ENCODE results near the gene LTK. TPM values are rescaled to one million over a fixed set of nuclear protein-coding genes. Genes with fewer than 3 reads are reported as not detected.

The LTK gene
- total RNA-seq, 1 experiment from 2014 or later = 10.9 TPM

GRCh38 chr15:41562244-41562643 lies 48.6 kb upstream of the LTK start:
- peak overlapping the region; percentile 21 for H3K4me3 Mint-ChIP-seq (ENCODE audit: unreplicated experiment)
- no peak for DNase-seq

GRCh38 chr15:41561777-41562145 lies 48.1 kb upstream of the LTK start:
- ChIA-PET POLR2A (interaction anchor here (0.6 to 1.6 kb wide), 3 partner anchors 24 to 834 kb away, joined by 3 to 5 read pairs (median 5); no protein-coding TSS in a partner anchor), CTCF (interaction anchor here (0.6 to 3.2 kb wide), 6 partner anchors 10 to 98 kb away, joined by 3 to 17 read pairs (median 6); partner anchors contain the start of genes MGA and RPAP1)
- H3K27me3 ChIP-seq (replicated peaks; ENCODE audit: control insufficient read depth, insufficient read depth, low read length) = no peaks in the 10 kb centered on the region
- Mint-ChIP-seq H3K27ac (ENCODE audit: unreplicated experiment) (peak overlapping the region; percentile 78), H3K4me3 (ENCODE audit: unreplicated experiment) (no peak overlapping the region), H3K27me3 (ENCODE audit: insufficient read depth, unreplicated experiment) (no peaks in the 10 kb centered on the region), H3K4me1 (ENCODE audit: low read depth, unreplicated experiment) (peaks cover 43% of the 10 kb centered on the region), H3K9me3 (ENCODE audit: unreplicated experiment) (no peaks in the 10 kb centered on the region), H3K36me3 (ENCODE audit: insufficient read depth, unreplicated experiment) (peaks cover 42% of the 10 kb centered on the region)
- intact Hi-C loops (cut with micrococcal nuclease; ENCODE audit: unreplicated experiment) = no loop called here
- TF ChIP-seq CTCF (IDR thresholded peaks at IDR 0.05; ENCODE audit: insufficient read depth in 1 of 2, low read depth in 1 of 2, low read length in 1 of 2, severe bottlenecking in 1 of 2, unreplicated experiment in 1 of 2) = peak; percentile 32
- BruUV-seq (replicated peaks) = TSS peak; percentile 7
- peaks cover 3% of the 10 kb centered on the region for H3K36me3 ChIP-seq (ENCODE audit: control insufficient read depth, insufficient read depth, low read length)
- no peak overlapping the region for H3K4me3 ChIP-seq (ENCODE audit: low read depth, low read length)
- peaks cover 69% of the 10 kb centered on the region for H3K4me1 ChIP-seq
- no peak for DNase-seq
- H3K9me3 ChIP-seq = no peaks in the 10 kb centered on the region

More at GRCh38 chr15:41562244-41562643, 48.6 kb upstream of the LTK start:
- no peaks in the 10 kb centered on the region for H3K27me3 Mint-ChIP-seq (ENCODE audit: insufficient read depth, unreplicated experiment)
- CTCF ChIA-PET = interaction anchor here (0.6 to 3.2 kb wide), 5 partner anchors 9 to 26 kb away, joined by 3 to 17 read pairs (median 7); partner anchors contain the start of gene RPAP1
- Histone ChIP-seq H3K27me3 (replicated peaks; ENCODE audit: control insufficient read depth, insufficient read depth, low read length) (no peaks in the 10 kb centered on the region), H3K36me3 (ENCODE audit: control insufficient read depth, insufficient read depth, low read length) (peaks cover 3% of the 10 kb centered on the region), H3K4me3 (ENCODE audit: low read depth, low read length) (no peak overlapping the region), H3K4me1 (peaks cover 74% of the 10 kb centered on the region), H3K9me3 (no peaks in the 10 kb centered on the region)
- H3K9me3 Mint-ChIP-seq (ENCODE audit: unreplicated experiment) = no peaks in the 10 kb centered on the region
- no TSS peak for BruUV-seq (replicated peaks)
- H3K27ac Mint-ChIP-seq (ENCODE audit: unreplicated experiment) = peak overlapping the region; percentile 78
- POLR2A ChIA-PET = interaction anchor here (0.5 to 1.6 kb wide), 4 partner anchors 23 to 834 kb away, joined by 3 to 5 read pairs (median 5); no protein-coding TSS in a partner anchor
- H3K4me1 Mint-ChIP-seq (ENCODE audit: low read depth, unreplicated experiment) = peaks cover 47% of the 10 kb centered on the region
- H3K36me3 Mint-ChIP-seq (ENCODE audit: insufficient read depth, unreplicated experiment) = peaks cover 42% of the 10 kb centered on the region
- intact Hi-C loops (cut with micrococcal nuclease; ENCODE audit: unreplicated experiment) = no loop called here
- TF ChIP-seq CTCF (IDR thresholded peaks at IDR 0.05; ENCODE audit: insufficient read depth in 1 of 2, low read depth in 1 of 2, low read length in 1 of 2, severe bottlenecking in 1 of 2, unreplicated experiment in 1 of 2) = no peak

- H3K4me1 Mint-ChIP-seq (ENCODE audit: low read depth, unreplicated experiment) = peaks cover 38% of the 10 kb centered on the region
- Histone ChIP-seq H3K9me3 (no peaks in the 10 kb centered on the region), H3K4me3 (ENCODE audit: low read depth, low read length) (no peak overlapping the region), H3K36me3 (ENCODE audit: control insufficient read depth, insufficient read depth, low read length) (peaks cover 3% of the 10 kb centered on the region), H3K4me1 (peaks cover 64% of the 10 kb centered on the region), H3K27me3 (replicated peaks; ENCODE audit: control insufficient read depth, insufficient read depth, low read length) (no peaks in the 10 kb centered on the region)
- no peaks in the 10 kb centered on the region for H3K27me3 Mint-ChIP-seq (ENCODE audit: insufficient read depth, unreplicated experiment)
- ChIA-PET POLR2A (interaction anchor here (0.6 to 1.6 kb wide), 2 partner anchors 60 to 833 kb away, joined by 5 read pairs; no protein-coding TSS in a partner anchor), CTCF (interaction anchor here (1.0 to 3.2 kb wide), 4 partner anchors 10 to 99 kb away, joined by 3 to 17 read pairs (median 8); partner anchors contain the start of gene MGA)
- peak overlapping the region; percentile 94 for H3K4me3 Mint-ChIP-seq (ENCODE audit: unreplicated experiment)
- intact Hi-C loops (cut with micrococcal nuclease; ENCODE audit: unreplicated experiment) = no loop called here
- peak overlapping the region; percentile 78 for H3K27ac Mint-ChIP-seq (ENCODE audit: unreplicated experiment)
- peaks cover 42% of the 10 kb centered on the region for H3K36me3 Mint-ChIP-seq (ENCODE audit: insufficient read depth, unreplicated experiment)
- no TSS peak for BruUV-seq (replicated peaks)
- no peaks in the 10 kb centered on the region for H3K9me3 Mint-ChIP-seq (ENCODE audit: unreplicated experiment)
- TF ChIP-seq CTCF (IDR thresholded peaks at IDR 0.05; ENCODE audit: insufficient read depth in 1 of 2, low read depth in 1 of 2, low read length in 1 of 2, severe bottlenecking in 1 of 2, unreplicated experiment in 1 of 2) = no peak
- no peak for DNase-seq
Measured at GRCh38 chr15:41561104-41561776, 47.6 kb upstream of the LTK start.
